Epithelial cell of proximal tubule (primary cell): ENCODE data around the gene RBM25. TPM values are rescaled to one million over a fixed set of nuclear protein-coding genes. Genes with fewer than 3 reads are reported as not detected.
"Not testable (repeated sequence)": the region's sequence is repeated elsewhere in the genome, so short reads cannot be mapped to it uniquely, and the experiment has no call there.

ENCODE experiments used
- DNase-seq: peaks from one replicate; pipeline ENCODE4 v3.0.0-alpha.2; 2011; ENCODE audit warnings: low read depth
- H3K4me3 ChIP-seq: 2 replicates; pipeline ENCODE4 v1.5.1; 2011; ENCODE audit warnings: low read depth, mild to moderate bottlenecking, low read length
- CTCF ChIP-seq: conservative IDR thresholded peaks from 2 replicates; pipeline ENCODE4 v1.5.1; 2012; ENCODE audit warnings: low read depth, mild to moderate bottlenecking, low read length
- total RNA-seq: library from RNA; depleted of rRNA; stranded (reverse); fragments of >200 nt; gene quantifications from 2 replicates; pipeline ENCODE4 v1.2.3, GENCODE V29; 2015

RBM25 gene
- 29.2 and 47.3 TPM in 2 replicates for total RNA-seq

DNA sequence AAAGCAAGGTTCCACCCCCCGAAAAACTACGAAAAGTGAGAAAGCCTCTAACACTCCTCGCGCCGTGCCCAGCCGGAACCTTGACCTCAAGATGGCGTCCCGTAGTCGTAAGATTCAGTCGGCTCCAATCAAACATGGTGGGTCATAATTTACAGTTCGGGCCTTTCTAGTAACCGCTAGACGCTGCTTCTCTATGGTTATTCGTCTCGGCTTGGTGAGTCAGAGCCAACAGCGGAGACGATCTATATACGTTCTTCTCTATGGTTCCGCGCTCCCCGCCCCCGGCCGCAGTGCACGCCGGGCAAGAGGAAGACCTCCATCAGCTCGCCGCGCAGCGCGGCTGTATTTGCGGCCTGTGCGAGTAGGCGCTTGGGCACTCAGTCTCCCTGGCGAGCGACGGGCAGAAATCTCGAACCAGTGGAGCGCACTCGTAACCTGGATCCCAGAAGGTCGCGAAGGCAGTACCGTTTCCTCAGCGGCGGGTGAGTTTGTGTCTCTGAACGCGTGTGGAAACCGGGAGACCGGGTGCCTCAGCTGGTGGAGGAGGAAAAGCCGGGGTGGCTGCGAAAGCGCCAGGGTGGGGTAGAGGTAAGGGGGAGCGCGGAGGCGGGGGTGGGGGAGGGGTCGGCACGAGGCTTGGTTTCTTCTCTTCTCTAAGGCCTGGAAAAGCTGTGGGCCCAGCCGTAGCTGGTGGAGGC, at the start of gene RBM25:
Gene RBM25 (plus strand): TSS at position 311 of the 698 bp plus-strand sequence. CDS start 13,108 bp downstream, outside the sequence.
- peak within 1 kb of the TSS; percentile 87 for H3K4me3 ChIP-seq
- peak; percentile 3 for TF ChIP-seq CTCF
- peak; percentile 97 for DNase-seq

GRCh38 chr14:73011189-73011588, 47.1 kb upstream of the RBM25 start:
- not testable (repeated sequence) for DNase-seq

GRCh38 chr14:73014105-73014504, 44.2 kb upstream of the RBM25 start:
- H3K4me3 ChIP-seq = no peak overlapping the region
- no peak for DNase-seq
- TF ChIP-seq CTCF = no peak

More at GRCh38 chr14:73011189-73011588, 47.1 kb upstream of the RBM25 start:
- not testable (repeated sequence) for H3K4me3 ChIP-seq

DNA sequence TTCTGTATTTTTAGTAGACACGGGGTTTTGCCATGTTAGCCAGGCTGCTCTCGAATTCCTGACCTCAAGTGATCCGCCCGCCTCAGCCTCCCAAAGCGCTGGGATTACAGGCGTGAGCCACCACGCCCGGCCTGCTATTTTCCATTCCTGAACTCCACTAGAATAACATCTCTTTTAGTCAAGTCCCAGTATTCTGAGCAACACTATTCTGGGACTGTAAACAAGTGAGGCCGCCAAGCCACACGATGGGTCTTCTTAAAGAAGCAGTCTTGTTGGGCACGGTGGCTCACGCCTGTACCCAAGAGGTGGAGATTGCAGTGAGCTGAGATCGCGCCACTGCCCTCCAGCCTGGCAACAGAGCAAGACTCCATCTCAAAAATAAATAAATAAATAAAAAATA, 42.8 kb upstream of the RBM25 start:
- H3K4me3 ChIP-seq, DNase-seq: not testable (repeated sequence)

- H3K4me3 ChIP-seq, DNase-seq: not testable (repeated sequence)
Measured at GRCh38 chr14:73016011-73016410, 42.3 kb upstream of the RBM25 start.

DNA sequence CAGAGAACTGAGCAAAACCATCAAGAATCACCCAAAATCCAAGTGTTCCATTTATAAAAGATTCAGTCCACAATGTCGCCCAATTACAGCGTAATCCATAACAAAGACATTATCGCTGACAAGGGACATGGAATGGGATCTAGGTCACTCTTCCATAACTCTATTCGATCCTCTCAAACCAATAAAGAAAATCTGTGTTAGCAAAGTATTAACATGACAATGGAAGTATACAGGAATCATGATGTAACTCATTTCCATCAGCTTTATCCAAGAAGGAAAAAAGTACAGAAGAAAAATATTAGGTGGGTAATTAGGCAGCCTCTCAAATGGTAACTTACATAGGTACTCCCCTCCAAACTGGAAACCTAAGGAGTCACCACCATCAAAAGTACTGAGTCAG, 36.3 kb upstream of the RBM25 start:
- DNase-seq = no peak
- no peak overlapping the region for H3K4me3 ChIP-seq
- TF ChIP-seq CTCF = no peak

DNA sequence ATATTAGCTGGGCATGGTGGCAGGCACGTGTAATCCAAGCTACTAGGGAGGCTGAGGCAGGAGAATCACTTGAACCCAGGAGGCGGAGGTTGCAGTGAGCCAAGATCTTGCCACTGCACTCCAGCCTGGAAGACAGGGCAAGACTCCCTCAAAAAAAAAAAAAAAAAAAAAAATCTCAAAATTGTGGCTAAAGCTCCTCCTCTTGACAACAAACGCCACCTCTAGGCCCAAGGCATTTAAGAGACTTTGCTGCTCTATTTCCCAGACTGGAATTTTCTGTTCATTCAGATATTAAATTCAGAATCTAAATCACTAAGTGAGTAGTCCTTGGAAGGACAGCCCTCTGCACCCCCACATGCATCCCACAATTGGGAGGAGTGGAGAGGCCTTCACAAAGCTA, 32.8 kb upstream of the RBM25 start:
- DNase-seq = no peak
- TF ChIP-seq CTCF = no peak
- H3K4me3 ChIP-seq = peak overlapping the region; percentile 89

- DNase-seq = no peak
- peak overlapping the region; percentile 89 for H3K4me3 ChIP-seq
- no peak for TF ChIP-seq CTCF
Measured at GRCh38 chr14:73026243-73026844, 32.0 kb upstream of the RBM25 start.
